Measurements from ENCODE around the gene WDR46.

The WDR46 gene

GRCh38 chr6:33316603-33317418 is 27.8 kb upstream of the WDR46 start:
- Histone ChIP-seq H3K4me1 (ENCODE audit: control insufficient read depth, insufficient read depth, low read length) (peaks cover 22% of the 10 kb centered on the region), H3K27ac (ENCODE audit: extremely low read depth, low read depth, low read length) (no peak overlapping the region), H3K36me3 (ENCODE audit: control insufficient read depth in 2 of 2, insufficient read depth in 1 of 2, low read length in 2 of 2) (peaks cover 14 to 41% of the 10 kb centered on the region in 2 experiments), H3K9me3 (ENCODE audit: control insufficient read depth, insufficient read depth, low read depth, low read length) (no peaks in the 10 kb centered on the region), H3K4me3 (ENCODE audit: low read depth, low read length) (peak overlapping the region; percentile 58)
- ChIA-PET CTCF (interaction anchor here (1.0 to 2.8 kb wide), 3 partner anchors 17 to 37 kb away, joined by 3 to 14 read pairs (median 10); partner anchors contain the start of gene RGL2), POLR2A (interaction anchor here (0.6 to 3.3 kb wide), 18 partner anchors 9 to 395 kb away, joined by 3 to 57 read pairs (median 5); partner anchors contain the start of genes B3GALT4, PFDN6, PHF1 and RGL2)
- no peak for TF ChIP-seq ZNF768 (tag by site-specific recombination; IDR thresholded peaks at IDR 0.05)
- no peak for TF ChIP-seq ZNF239 (tag by site-specific recombination; IDR thresholded peaks at IDR 0.05)
- no peak for TF ChIP-seq ZNF623 (tag by site-specific recombination; IDR thresholded peaks at IDR 0.05)
- no peak for TF ChIP-seq SCRT1 (tag by site-specific recombination; IDR thresholded peaks at IDR 0.05; ENCODE audit: borderline replicate concordance)
- no peak for TF ChIP-seq ZNF701 (tag by site-specific recombination; IDR thresholded peaks at IDR 0.05)
- no peak for TF ChIP-seq KLF10 (tag by site-specific recombination; IDR thresholded peaks at IDR 0.05)
- TF ChIP-seq ZBTB10 (tag by site-specific recombination; IDR thresholded peaks at IDR 0.05) = 0 out of 2 replicates have a peak, but pooled peaks have one; percentile 26
- TF ChIP-seq KLF9 (tag by site-specific recombination; IDR thresholded peaks at IDR 0.05; ENCODE audit: low read depth) = peak; percentile 95; the same call in 1 of the 2 replicates
- TF ChIP-seq ZBTB8A (tag by site-specific recombination; IDR thresholded peaks at IDR 0.05) = peak; percentile 8; the same call in 1 of the 2 replicates
- TF ChIP-seq ZBTB17 (tag by site-specific recombination; IDR thresholded peaks at IDR 0.05) = 0 out of 2 replicates have a peak, but pooled peaks have one; percentile 13

- Histone ChIP-seq H3K4me1 (ENCODE audit: control insufficient read depth, insufficient read depth, low read length) (peaks cover 15% of the 10 kb centered on the region), H3K36me3 (ENCODE audit: control insufficient read depth in 2 of 2, insufficient read depth in 1 of 2, low read length in 2 of 2) (peaks cover 14 to 36% of the 10 kb centered on the region in 2 experiments), H3K27ac (ENCODE audit: extremely low read depth, low read depth, low read length) (no peak overlapping the region), H3K4me3 (ENCODE audit: low read depth, low read length) (no peak overlapping the region), H3K9me3 (ENCODE audit: control insufficient read depth, insufficient read depth, low read depth, low read length) (no peaks in the 10 kb centered on the region)
- ChIA-PET CTCF (interaction anchor here (1.0 kb wide), 1 partner anchor 36 kb away, joined by 3 read pairs; no protein-coding TSS in a partner anchor), POLR2A (interaction anchor here (0.8 to 3.3 kb wide), 2 partner anchors 15 to 116 kb away, joined by 5 to 13 read pairs; no protein-coding TSS in a partner anchor)
- TF ChIP-seq ZNF639 (tag by site-specific recombination; IDR thresholded peaks at IDR 0.05) (no peak), ZNF626 (tag by site-specific recombination; IDR thresholded peaks at IDR 0.05) (no peak), GLIS2 (tag by site-specific recombination; IDR thresholded peaks at IDR 0.05) (0 out of 2 replicates have a peak, but pooled peaks have one; percentile 29), ZNF184 (tag by site-specific recombination; IDR thresholded peaks at IDR 0.05) (no peak), ZNF221 (tag by site-specific recombination; IDR thresholded peaks at IDR 0.05; ENCODE audit: borderline replicate concordance) (no peak), ZBTB6 (tag by site-specific recombination; IDR thresholded peaks at IDR 0.05) (no peak), ZNF114 (tag by site-specific recombination; IDR thresholded peaks at IDR 0.05) (no peak), SCRT1 (tag by site-specific recombination; IDR thresholded peaks at IDR 0.05; ENCODE audit: borderline replicate concordance) (no peak), ZNF280C (tag by site-specific recombination; IDR thresholded peaks at IDR 0.05) (no peak), ZBTB21 (tag by site-specific recombination; IDR thresholded peaks at IDR 0.05) (no peak), GLI4 (tag by site-specific recombination; IDR thresholded peaks at IDR 0.05) (no peak)
Observed at GRCh38 chr6:33315793-33316602, 27.0 kb upstream of the WDR46 start.

Data from HEK293 (cell line).